ENCODE results near the gene CMC1.

DNA sequence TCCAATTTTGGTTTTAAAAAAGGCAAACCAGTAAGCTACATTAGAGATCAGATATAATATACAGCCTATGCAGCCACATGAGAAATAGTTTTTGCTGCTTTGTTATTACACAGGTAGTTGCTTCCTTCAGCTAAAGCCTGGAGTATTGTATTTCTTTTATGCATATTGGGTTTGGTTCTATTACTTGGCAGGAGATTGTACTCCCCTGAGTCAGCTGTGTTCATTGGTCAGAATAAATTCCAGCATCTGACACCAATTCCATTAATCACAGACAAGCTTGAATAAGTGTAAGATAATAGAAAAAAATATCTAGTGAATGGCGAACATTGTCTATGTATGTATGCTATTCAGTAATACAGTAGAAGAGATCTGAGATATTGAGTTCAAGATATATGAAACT is 81.0 kb downstream of the CMC1 start:
- TF ChIP-seq, protein P1, sequence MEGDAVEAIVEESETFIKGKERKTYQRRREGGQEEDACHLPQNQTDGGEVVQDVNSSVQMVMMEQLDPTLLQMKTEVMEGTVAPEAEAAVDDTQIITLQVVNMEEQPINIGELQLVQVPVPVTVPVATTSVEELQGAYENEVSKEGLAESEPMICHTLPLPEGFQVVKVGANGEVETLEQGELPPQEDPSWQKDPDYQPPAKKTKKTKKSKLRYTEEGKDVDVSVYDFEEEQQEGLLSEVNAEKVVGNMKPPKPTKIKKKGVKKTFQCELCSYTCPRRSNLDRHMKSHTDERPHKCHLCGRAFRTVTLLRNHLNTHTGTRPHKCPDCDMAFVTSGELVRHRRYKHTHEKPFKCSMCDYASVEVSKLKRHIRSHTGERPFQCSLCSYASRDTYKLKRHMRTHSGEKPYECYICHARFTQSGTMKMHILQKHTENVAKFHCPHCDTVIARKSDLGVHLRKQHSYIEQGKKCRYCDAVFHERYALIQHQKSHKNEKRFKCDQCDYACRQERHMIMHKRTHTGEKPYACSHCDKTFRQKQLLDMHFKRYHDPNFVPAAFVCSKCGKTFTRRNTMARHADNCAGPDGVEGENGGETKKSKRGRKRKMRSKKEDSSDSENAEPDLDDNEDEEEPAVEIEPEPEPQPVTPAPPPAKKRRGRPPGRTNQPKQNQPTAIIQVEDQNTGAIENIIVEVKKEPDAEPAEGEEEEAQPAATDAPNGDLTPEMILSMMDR (IDR thresholded peaks at IDR 0.05; ENCODE audit: borderline replicate concordance, extremely low read depth, low read length, poor library complexity, severe bottlenecking), result no peak
- no peak for TF ChIP-seq EZH2 (IDR thresholded peaks at IDR 0.05; ENCODE audit: borderline replicate concordance, low read depth, low read length, severe bottlenecking)
